ENCODE results near the gene ZBTB48.
"Not testable (repeated sequence)": the region's sequence is repeated elsewhere in the genome, so short reads cannot be mapped to it uniquely, and the experiment has no call there.

Gene ZBTB48

GRCh38 chr1:6596886-6597776 is 17.3 kb downstream of the ZBTB48 start:
- no peak overlapping the region for H3K4me2 ChIP-seq (ENCODE audit: low read depth, low read length, poor library complexity, severe bottlenecking)
- no peak overlapping the region for H3K27ac ChIP-seq (ENCODE audit: low read depth, low read length)
- H2AFZ ChIP-seq (ENCODE audit: low read depth, low read length, severe bottlenecking): no peak overlapping the region
- no peaks in the 10 kb centered on the region for H3F3A ChIP-seq (ENCODE audit: insufficient read depth)
- H3K79me2 ChIP-seq (ENCODE audit: insufficient read depth, low read length): no peaks in the 10 kb centered on the region
- no peaks in the 10 kb centered on the region for H3K9me2 ChIP-seq (replicated peaks; ENCODE audit: insufficient read depth, low read length)
- H3K4me3 ChIP-seq (ENCODE audit: insufficient read depth, low read length, poor library complexity, severe bottlenecking): no peak overlapping the region
- TF ChIP-seq CTCF (IDR thresholded peaks at IDR 0.05; ENCODE audit: insufficient read depth, low read length, poor library complexity, severe bottlenecking): no peak
- TF ChIP-seq EZH2phosphoT487 (conservative IDR thresholded peaks at IDR 0.05; ENCODE audit: low read length): no peak
- H3K27me3 ChIP-seq (ENCODE audit: low read length): no peaks in the 10 kb centered on the region
- no peaks in the 10 kb centered on the region for H4K20me1 ChIP-seq (ENCODE audit: low read depth, low read length)
- no peaks in the 10 kb centered on the region for H3K36me3 ChIP-seq (ENCODE audit: low read length)
- no peak overlapping the region for H3K9ac ChIP-seq (ENCODE audit: low read length)
- no peaks in the 10 kb centered on the region for H3K9me3 ChIP-seq (ENCODE audit: insufficient read depth, low read length)

GRCh38 chr1:6597777-6598131 is 18.0 kb downstream of the ZBTB48 start:
- Histone ChIP-seq H3K9ac (ENCODE audit: low read length) (no peak overlapping the region), H3K9me2 (replicated peaks; ENCODE audit: insufficient read depth, low read length) (no peaks in the 10 kb centered on the region), H4K20me1 (ENCODE audit: low read depth, low read length) (no peaks in the 10 kb centered on the region), H3K27ac (ENCODE audit: low read depth, low read length) (no peak overlapping the region), H3F3A (ENCODE audit: insufficient read depth) (no peaks in the 10 kb centered on the region), H3K4me3 (ENCODE audit: insufficient read depth, low read length, poor library complexity, severe bottlenecking) (no peak overlapping the region), H3K27me3 (ENCODE audit: low read length) (no peaks in the 10 kb centered on the region), H3K4me2 (ENCODE audit: low read depth, low read length, poor library complexity, severe bottlenecking) (no peak overlapping the region), H2AFZ (ENCODE audit: low read depth, low read length, severe bottlenecking) (no peak overlapping the region), H3K9me3 (ENCODE audit: insufficient read depth, low read length) (no peaks in the 10 kb centered on the region), H3K36me3 (ENCODE audit: low read length) (no peaks in the 10 kb centered on the region), H3K79me2 (ENCODE audit: insufficient read depth, low read length) (no peaks in the 10 kb centered on the region)
- TF ChIP-seq CTCF (IDR thresholded peaks at IDR 0.05; ENCODE audit: insufficient read depth, low read length, poor library complexity, severe bottlenecking) (no peak), EZH2phosphoT487 (conservative IDR thresholded peaks at IDR 0.05; ENCODE audit: low read length) (no peak)

GRCh38 chr1:6599141-6599975 is 19.6 kb downstream of the ZBTB48 start:
- Histone ChIP-seq H3K9ac (ENCODE audit: low read length) (no peak overlapping the region; the same call in 1 of the 2 replicates), H3K4me2 (ENCODE audit: low read depth, low read length, poor library complexity, severe bottlenecking) (peak overlapping the region; percentile 80), H2AFZ (ENCODE audit: low read depth, low read length, severe bottlenecking) (no peak overlapping the region), H3K36me3 (ENCODE audit: low read length) (no peaks in the 10 kb centered on the region), H3K27me3 (ENCODE audit: low read length) (no peaks in the 10 kb centered on the region), H3K4me3 (ENCODE audit: insufficient read depth, low read length, poor library complexity, severe bottlenecking) (no peak overlapping the region), H4K20me1 (ENCODE audit: low read depth, low read length) (no peaks in the 10 kb centered on the region), H3F3A (ENCODE audit: insufficient read depth) (peaks cover 10% of the 10 kb centered on the region; the same call in 1 of the 2 replicates), H3K27ac (ENCODE audit: low read depth, low read length) (no peak overlapping the region), H3K79me2 (ENCODE audit: insufficient read depth, low read length) (no peaks in the 10 kb centered on the region), H3K9me2 (replicated peaks; ENCODE audit: insufficient read depth, low read length) (no peaks in the 10 kb centered on the region), H3K9me3 (ENCODE audit: insufficient read depth, low read length) (no peaks in the 10 kb centered on the region)
- TF ChIP-seq EZH2phosphoT487 (conservative IDR thresholded peaks at IDR 0.05; ENCODE audit: low read length) (no peak), CTCF (IDR thresholded peaks at IDR 0.05; ENCODE audit: insufficient read depth, low read length, poor library complexity, severe bottlenecking) (no peak)

- not testable (repeated sequence) for H3K4me3 ChIP-seq (ENCODE audit: insufficient read depth, low read length, poor library complexity, severe bottlenecking); H3K9ac ChIP-seq (ENCODE audit: low read length); H4K20me1 ChIP-seq (ENCODE audit: low read depth, low read length); H2AFZ ChIP-seq (ENCODE audit: low read depth, low read length, severe bottlenecking); H3K9me2 ChIP-seq (replicated peaks; ENCODE audit: insufficient read depth, low read length); H3K36me3 ChIP-seq (ENCODE audit: low read length); H3K27ac ChIP-seq (ENCODE audit: low read depth, low read length); H3K79me2 ChIP-seq (ENCODE audit: insufficient read depth, low read length); H3K9me3 ChIP-seq (ENCODE audit: insufficient read depth, low read length); H3K27me3 ChIP-seq (ENCODE audit: low read length)
- Histone ChIP-seq H3F3A (ENCODE audit: insufficient read depth) (peaks cover 10% of the 10 kb centered on the region; the same call in 1 of the 2 replicates), H3K4me2 (ENCODE audit: low read depth, low read length, poor library complexity, severe bottlenecking) (peak overlapping the region; percentile 80)
These were observed 20.2 kb downstream of the ZBTB48 start for GRCh38 chr1:6599991-6600390.

Measured in SU-DHL-6 (cell line).